GM12878 (cell line): ENCODE measurements around the gene RAMP1. TPM values are rescaled to one million over a fixed set of nuclear protein-coding genes. Genes with fewer than 3 reads are reported as not detected.

Experiments
- ASH2L ChIP-seq: fragments of 300-600, 200-600 bp; sonication (generic); IDR thresholded peaks from 2 replicates; pipeline ENCODE4 v1.6.1; 2017; ENCODE audit warnings: low read depth, mild to moderate bottlenecking, borderline replicate concordance
- BACH1 ChIP-seq: fragments of 450-650 bp; IDR thresholded peaks from 2 replicates; pipeline ENCODE4 v1.6.1; 2017; ENCODE audit warnings: mild to moderate bottlenecking, borderline replicate concordance
- CHD4 ChIP-seq: fragments of 200-600 bp; sonication (generic); IDR thresholded peaks from 2 replicates; pipeline ENCODE4 v1.6.1; 2016; ENCODE audit warnings: mild to moderate bottlenecking
- HDAC6 ChIP-seq: fragments of 200-600 bp; sonication (generic); IDR thresholded peaks from one replicate; pipeline ENCODE4 v1.8.0; 2017; ENCODE audit warnings: antibody characterized with exemption; ENCODE audit not compliant: unreplicated experiment
- IKZF1 ChIP-seq: fragments of 450-650 bp; conservative IDR thresholded peaks from 2 replicates; pipeline ENCODE4 v1.6.1; 2017; ENCODE audit warnings: antibody characterized with exemption, mild to moderate bottlenecking
- MEF2A ChIP-seq: IDR thresholded peaks from 2 replicates; pipeline ENCODE4 v1.6.1; 2011; ENCODE audit warnings: low read depth, mild to moderate bottlenecking, low read length, moderate library complexity; ENCODE audit not compliant: insufficient read depth
- MTA3 ChIP-seq: IDR thresholded peaks from 2 replicates; pipeline ENCODE4 v1.6.1; 2012; ENCODE audit warnings: low read length, inconsistent platforms, borderline replicate concordance
- PKNOX1 ChIP-seq: fragments of 450-650 bp; IDR thresholded peaks from 2 replicates; pipeline ENCODE4 v1.6.1; 2016; ENCODE audit warnings: mild to moderate bottlenecking
- SIN3A ChIP-seq: IDR thresholded peaks from 2 replicates; pipeline ENCODE4 v1.6.1; 2012; ENCODE audit warnings: low read depth, low read length, improper control_type of control experiment
- SMARCA5 ChIP-seq: fragments of 450-650 bp; IDR thresholded peaks from 2 replicates; pipeline ENCODE4 v1.6.1; 2017; ENCODE audit warnings: mild to moderate bottlenecking
- SUPT20H ChIP-seq: IDR thresholded peaks from 2 replicates; pipeline ENCODE4 v1.6.1; 2011; ENCODE audit warnings: low read depth, mild to moderate bottlenecking, low read length, moderate library complexity, borderline replicate concordance; ENCODE audit not compliant: control insufficient read depth
- YBX1 ChIP-seq: fragments of 450-650 bp; IDR thresholded peaks from 2 replicates; pipeline ENCODE4 v1.6.1; 2016; ENCODE audit warnings: antibody characterized with exemption
- ZBTB33 ChIP-seq: fragments of 450-650 bp; IDR thresholded peaks from 2 replicates; pipeline ENCODE4 v1.6.1; 2017; ENCODE audit warnings: mild to moderate bottlenecking
- ZSCAN29 ChIP-seq: fragments of 450-650 bp; IDR thresholded peaks from 2 replicates; pipeline ENCODE4 v1.6.1; 2017; ENCODE audit warnings: mild to moderate bottlenecking, moderate library complexity
- ZZZ3 ChIP-seq: IDR thresholded peaks from 2 replicates; pipeline ENCODE4 v1.6.1; 2011; ENCODE audit warnings: low read depth; ENCODE audit not compliant: control insufficient read depth, insufficient read length
- polyA plus RNA-seq, 11 experiments: library from polyadenylated mRNA; depleted of rRNA in 4 of 11; unstranded in 6 of 11; stranded (reverse) in 5 of 11; fragments of >200 nt; fragmentation: Nextera tagmentation in 4 of 11; fragmentation: Illumina TruSeq in 1 of 11; extraction: Ambion mirVana in 4 of 11; extraction: Trizol in 1 of 11; gene quantifications; 1 replicate in 1 of 11; 2 replicates in 10 of 11; pipeline versions ENCODE4 v1.2.1 to v1.2.3, GENCODE V29; 2011 to 2016; ENCODE audit warnings: inconsistent platforms in 2 of 11, missing spikeins in 2 of 11, low read depth in 1 of 11
- total RNA-seq, 4 experiments: library from RNA; depleted of rRNA in 3 of 4; stranded (reverse); fragments of >200 nt in 3 of 4; fragmentation: Illumina TruSeq in 1 of 4; extraction: Trizol in 1 of 4; gene quantifications; 2 replicates each; pipeline versions ENCODE4 v1.2.1 to v1.2.3, GENCODE V29; 2013 to 2021
- TF ChIP-seq, protein P1 (sequence below): fragments of 450-650 bp; formaldehyde crosslinking; IDR thresholded peaks from 2 replicates; pipeline ENCODE4 v1.4.0; 2020; ENCODE audit warnings: mild to moderate bottlenecking, moderate library complexity

Gene RAMP1
- total and polyA plus RNA-seq, 10 of the 15 experiments (the other 5 are each of a cell fraction or from before 2014, with no cell fraction given) = 0.11 to 0.19 (median 0.12) TPM; not detected in 7

DNA sequence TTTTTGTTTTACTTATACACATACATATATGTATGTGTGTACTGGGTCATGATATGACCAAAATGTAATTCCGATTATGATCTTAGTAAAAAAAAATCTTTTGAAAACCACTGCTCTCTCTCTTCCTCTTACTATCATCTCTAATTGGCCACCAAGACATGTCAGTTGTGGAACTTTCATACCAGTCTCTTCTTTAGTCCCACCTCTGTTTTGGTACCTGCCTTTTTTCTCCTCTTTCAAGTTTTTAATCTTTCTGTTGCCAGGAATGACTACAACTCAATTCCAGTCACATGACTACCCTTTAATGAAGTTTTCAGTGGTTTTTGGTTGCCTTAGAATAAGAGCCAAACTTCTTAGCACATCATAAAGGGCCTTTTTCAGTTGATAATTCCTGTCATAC lies 43.8 kb upstream of the RAMP1 start (continued):
- TF ChIP-seq ZSCAN29 (no peak), MTA3 (no peak), BACH1 (no peak; the same call in 1 of the 2 replicates), HDAC6 (no peak), CHD4 (no peak), SMARCA5 (no peak), MEF2A (no peak), IKZF1 (0 out of 2 replicates have a peak, but pooled peaks have one; percentile 16), SIN3A (no peak), ZZZ3 (no peak), PKNOX1 (peak; percentile 92), SUPT20H (no peak), ZBTB33 (no peak), YBX1 (no peak), ASH2L (no peak)
- TF ChIP-seq, protein P1, sequence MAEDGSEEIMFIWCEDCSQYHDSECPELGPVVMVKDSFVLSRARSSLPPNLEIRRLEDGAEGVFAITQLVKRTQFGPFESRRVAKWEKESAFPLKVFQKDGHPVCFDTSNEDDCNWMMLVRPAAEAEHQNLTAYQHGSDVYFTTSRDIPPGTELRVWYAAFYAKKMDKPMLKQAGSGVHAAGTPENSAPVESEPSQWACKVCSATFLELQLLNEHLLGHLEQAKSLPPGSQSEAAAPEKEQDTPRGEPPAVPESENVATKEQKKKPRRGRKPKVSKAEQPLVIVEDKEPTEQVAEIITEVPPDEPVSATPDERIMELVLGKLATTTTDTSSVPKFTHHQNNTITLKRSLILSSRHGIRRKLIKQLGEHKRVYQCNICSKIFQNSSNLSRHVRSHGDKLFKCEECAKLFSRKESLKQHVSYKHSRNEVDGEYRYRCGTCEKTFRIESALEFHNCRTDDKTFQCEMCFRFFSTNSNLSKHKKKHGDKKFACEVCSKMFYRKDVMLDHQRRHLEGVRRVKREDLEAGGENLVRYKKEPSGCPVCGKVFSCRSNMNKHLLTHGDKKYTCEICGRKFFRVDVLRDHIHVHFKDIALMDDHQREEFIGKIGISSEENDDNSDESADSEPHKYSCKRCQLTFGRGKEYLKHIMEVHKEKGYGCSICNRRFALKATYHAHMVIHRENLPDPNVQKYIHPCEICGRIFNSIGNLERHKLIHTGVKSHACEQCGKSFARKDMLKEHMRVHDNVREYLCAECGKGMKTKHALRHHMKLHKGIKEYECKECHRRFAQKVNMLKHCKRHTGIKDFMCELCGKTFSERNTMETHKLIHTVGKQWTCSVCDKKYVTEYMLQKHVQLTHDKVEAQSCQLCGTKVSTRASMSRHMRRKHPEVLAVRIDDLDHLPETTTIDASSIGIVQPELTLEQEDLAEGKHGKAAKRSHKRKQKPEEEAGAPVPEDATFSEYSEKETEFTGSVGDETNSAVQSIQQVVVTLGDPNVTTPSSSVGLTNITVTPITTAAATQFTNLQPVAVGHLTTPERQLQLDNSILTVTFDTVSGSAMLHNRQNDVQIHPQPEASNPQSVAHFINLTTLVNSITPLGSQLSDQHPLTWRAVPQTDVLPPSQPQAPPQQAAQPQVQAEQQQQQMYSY (CRISPR knock-in tag) = no peak
